Endothelial cell of umbilical vein (primary cell): ENCODE data around the gene GLRX5. TPM values are rescaled to one million over a fixed set of nuclear protein-coding genes. Genes with fewer than 3 reads are reported as not detected.
A peak's percentile ranks its signal among the peaks of the same experiment; 100 is the strongest.

Experiments used
- BruUV-seq: library from RNA; stranded (reverse); fragments of 400-500 nt; replicated peaks from 2 replicates; lab custom pipeline; 2021; lab: Mats Ljungman, UMichigan
- CTCF ChIA-PET: fragments of 300-600, 350-600 bp; sonication (Branson Sonifier 250); formaldehyde crosslinking; loops from one replicate; lab custom pipeline; 2021; ENCODE audit warnings: antibody characterized with exemption, inconsistent platforms; lab: Charles Lee
- POLR2A ChIA-PET: fragments of 300-600, 350-600 bp; sonication (Branson Sonifier 250); formaldehyde crosslinking; loops from one replicate; lab custom pipeline; 2021; ENCODE audit warnings: antibody characterized with exemption, inconsistent platforms; lab: Charles Lee
- DNase-seq: peaks from one replicate; pipeline ENCODE4 v3.0.0-alpha.2; 2011; ENCODE audit warnings: low read depth, low spot score
- FAIRE-seq: peaks from 2 replicates; lab custom pipeline; 2011; peaks lifted over from hg19 to GRCh38; lab: Jason Lieb, UNC
- H2AFZ ChIP-seq: 2 replicates; pipeline ENCODE4 v1.6.0; 2012; ENCODE audit warnings: low read depth, low read length, control low read depth, inconsistent platforms
- H3K27ac ChIP-seq: 2 replicates; pipeline ENCODE4 v1.5.1; 2011; ENCODE audit warnings: low read depth, mild to moderate bottlenecking, control low read depth, low read length, moderate library complexity; ENCODE audit not compliant: insufficient read depth
- H3K27me3 ChIP-seq, 2 experiments: 2 replicates each; pipeline versions ENCODE4 v1.6.0 to v1.6.1; 2011; ENCODE audit warnings: low read length in 2 of 2, mixed read lengths in 1 of 2; ENCODE audit not compliant: control insufficient read depth in 2 of 2, insufficient read depth in 2 of 2
- H3K36me3 ChIP-seq, 2 experiments: 2 replicates in 1 of 2; 3 replicates in 1 of 2; pipeline ENCODE4 v1.5.1; 2011; ENCODE audit warnings: low read length in 2 of 2, mild to moderate bottlenecking in 1 of 2, moderate library complexity in 1 of 2; ENCODE audit not compliant: control insufficient read depth in 2 of 2, insufficient read depth in 2 of 2; ENCODE audit errors: extremely low read depth in 1 of 2
- H3K4me1 ChIP-seq: 3 replicates; pipeline ENCODE4 v1.5.1; 2011; ENCODE audit warnings: mild to moderate bottlenecking, low read length; ENCODE audit not compliant: control insufficient read depth, insufficient read depth; ENCODE audit errors: extremely low read depth
- H3K4me2 ChIP-seq: 2 replicates; pipeline ENCODE4 v1.6.1; 2011; ENCODE audit warnings: low read length, control low read depth, mixed read lengths; ENCODE audit not compliant: insufficient read depth
- H3K4me3 ChIP-seq, 3 experiments: fragments of 200-600 bp in 1 of 3; sonication (generic), shearing (Covaris generic) in 1 of 3; replicated peaks in 1 of 3; 2 replicates each; pipeline ENCODE4 v1.5.1; 2011 to 2016; ENCODE audit warnings: control low read depth in 3 of 3, low read length in 3 of 3, mild to moderate bottlenecking in 2 of 3, inconsistent platforms in 1 of 3, low read depth in 1 of 3, moderate library complexity in 1 of 3; ENCODE audit not compliant: insufficient read depth in 1 of 3
- H3K79me2 ChIP-seq: 2 replicates; pipeline ENCODE4 v1.6.0; 2012; ENCODE audit warnings: low read length, inconsistent platforms; ENCODE audit not compliant: control insufficient read depth, insufficient read depth
- H3K9ac ChIP-seq: replicated peaks from 2 replicates; pipeline ENCODE3; 2011; ENCODE audit warnings: low read length, control low read depth; ENCODE audit not compliant: insufficient read depth; ENCODE audit errors: extremely low read depth
- H3K9me1 ChIP-seq: replicated peaks from 3 replicates; pipeline ENCODE4 v1.6.0; 2011; ENCODE audit warnings: mild to moderate bottlenecking, low read length; ENCODE audit not compliant: control insufficient read depth, insufficient read depth; ENCODE audit errors: extremely low read depth
- H3K9me3 ChIP-seq: replicated peaks from 2 replicates; pipeline ENCODE4 v1.5.1; 2012; ENCODE audit warnings: low read length, inconsistent platforms; ENCODE audit not compliant: control insufficient read depth, insufficient read depth
- H4K20me1 ChIP-seq: replicated peaks from 2 replicates; pipeline ENCODE3; 2011; ENCODE audit warnings: mild to moderate bottlenecking, low read length; ENCODE audit not compliant: control insufficient read depth, insufficient read depth; ENCODE audit errors: extremely low read depth
- FOS ChIP-seq: IDR thresholded peaks from 2 replicates; pipeline ENCODE4 v1.6.1; 2011; ENCODE audit warnings: mild to moderate bottlenecking, low read length, moderate library complexity, borderline replicate concordance; ENCODE audit not compliant: insufficient read depth
- JUN ChIP-seq: IDR thresholded peaks from 2 replicates; pipeline ENCODE4 v1.6.1; 2011; ENCODE audit warnings: borderline replicate concordance, low read depth; ENCODE audit not compliant: insufficient read length, insufficient read depth
- POLR2AphosphoS5 ChIP-seq: IDR thresholded peaks from 2 replicates; pipeline ENCODE4 v1.6.1; 2012; ENCODE audit warnings: low read depth, mild to moderate bottlenecking, control low read depth, low read length, moderate library complexity; ENCODE audit not compliant: insufficient read depth
- dilution Hi-C: fragments of 300-500 bp; cut with MboI; formaldehyde crosslinking; loops from one replicate; pipeline ENCODE4 v1.15.0; 2019; ENCODE audit warnings: low sequenced_read_pairs; ENCODE audit not compliant: extremely low pct_ligation_motif_present
- intact Hi-C: fragments of 100-400 bp; cut with micrococcal nuclease; formaldehyde crosslinking; loops from one replicate; pipeline ENCODE4 v1.10.0; 2022
- polyA plus RNA-seq, 4 experiments: library from polyadenylated mRNA; depleted of rRNA in 3 of 4; stranded (reverse) in 3 of 4; unstranded in 1 of 4; fragments of >200 nt; gene quantifications; 2 replicates each; pipeline versions ENCODE4 v1.2.1 to v1.2.3, GENCODE V29; 2011 to 2012; ENCODE audit warnings: missing spikeins in 1 of 4
- total RNA-seq: library from RNA; stranded (reverse); gene quantifications from 2 replicates; pipeline ENCODE4 v1.2.3, GENCODE V29; 2021
- TF ChIP-seq, protein P1 (sequence below), 2 donors: IDR thresholded peaks; 1 replicate in 1 of 2; 2 replicates in 1 of 2; pipeline ENCODE4 v1.5.1; 2011; ENCODE audit warnings: low read length in 2 of 2, mild to moderate bottlenecking in 2 of 2, moderate library complexity in 2 of 2, control low read depth in 1 of 2, inconsistent platforms in 1 of 2, low read depth in 1 of 2; ENCODE audit not compliant: insufficient read depth in 1 of 2; ENCODE audit errors: extremely low read depth in 1 of 2

The GLRX5 gene
- total and polyA plus RNA-seq, 2 donors (not counting 3 experiments of a cell fraction or from before 2014, with no cell fraction given) = 42.6 to 52.0 TPM

DNA sequence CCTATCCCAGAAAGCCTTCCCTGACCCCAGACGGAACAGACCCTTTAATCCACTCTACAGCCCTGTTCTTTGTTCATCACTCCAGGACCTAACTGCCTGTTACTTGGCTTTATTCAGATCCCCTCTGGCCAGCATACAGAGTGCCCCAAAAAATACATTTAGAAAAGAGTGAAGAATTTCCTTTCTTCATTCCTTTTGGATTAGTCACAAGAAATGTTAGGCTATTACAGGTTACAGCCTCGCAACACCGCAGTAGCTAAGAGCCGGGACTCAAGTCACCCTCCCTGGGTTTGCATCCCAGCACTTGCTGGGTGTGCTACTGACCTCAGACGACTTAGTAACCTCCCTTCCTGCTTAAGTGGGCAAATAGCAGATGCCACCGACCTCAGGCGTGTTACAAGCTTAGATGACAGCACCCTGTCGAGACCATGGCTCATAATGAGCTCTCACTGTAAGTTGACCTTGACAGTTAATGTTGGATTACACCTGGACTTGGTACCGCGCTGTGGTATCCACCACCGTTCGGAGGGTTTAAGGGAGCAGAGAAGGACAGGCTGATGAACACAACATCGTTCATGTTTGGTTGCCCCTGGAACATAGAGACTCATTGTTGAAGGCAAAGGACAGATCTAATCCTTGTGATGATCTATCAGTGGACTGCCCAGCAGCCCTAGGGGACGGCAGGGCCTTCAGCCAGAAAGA lies 12.9 kb downstream of the GLRX5 start:
- peak; percentile 67 for DNase-seq
- intact Hi-C loops (loop anchor here (1.0 kb wide), 1 partner anchor 13 kb away; no protein-coding TSS in a partner anchor), dilution Hi-C loops (no loop called here)
- Histone ChIP-seq H3K4me3 (no peak overlapping the region), H3K27ac (peak overlapping the region; percentile 72), H2AFZ (no peak overlapping the region), H3K79me2 (peaks cover 11% of the 10 kb centered on the region), H3K9me1 (no peaks in the 10 kb centered on the region), H3K27me3 (no peaks in the 10 kb centered on the region), H3K9ac (peak overlapping the region; percentile 26), H4K20me1 (no peaks in the 10 kb centered on the region), H3K36me3 (no peaks in the 10 kb centered on the region), H3K9me3 (no peaks in the 10 kb centered on the region), H3K4me2 (peak overlapping the region; percentile 61), H3K4me1 (peaks cover 40% of the 10 kb centered on the region)
- TSS peak; percentile 63 for BruUV-seq
- peak; percentile 84 for FAIRE-seq
- POLR2A ChIA-PET = interaction anchor here (1.2 to 1.6 kb wide), 2 partner anchors 13 to 64 kb away, joined by 3 to 6 read pairs; partner anchors contain the start of gene GLRX5
- CTCF ChIA-PET = interaction anchor here (0.8 to 4.2 kb wide), 10 partner anchors 9 to 226 kb away, joined by 3 to 19 read pairs (median 6); no protein-coding TSS in a partner anchor
- TF ChIP-seq POLR2AphosphoS5 = peak; percentile 35
- TF ChIP-seq JUN = peak; percentile 55
- TF ChIP-seq, protein P1, sequence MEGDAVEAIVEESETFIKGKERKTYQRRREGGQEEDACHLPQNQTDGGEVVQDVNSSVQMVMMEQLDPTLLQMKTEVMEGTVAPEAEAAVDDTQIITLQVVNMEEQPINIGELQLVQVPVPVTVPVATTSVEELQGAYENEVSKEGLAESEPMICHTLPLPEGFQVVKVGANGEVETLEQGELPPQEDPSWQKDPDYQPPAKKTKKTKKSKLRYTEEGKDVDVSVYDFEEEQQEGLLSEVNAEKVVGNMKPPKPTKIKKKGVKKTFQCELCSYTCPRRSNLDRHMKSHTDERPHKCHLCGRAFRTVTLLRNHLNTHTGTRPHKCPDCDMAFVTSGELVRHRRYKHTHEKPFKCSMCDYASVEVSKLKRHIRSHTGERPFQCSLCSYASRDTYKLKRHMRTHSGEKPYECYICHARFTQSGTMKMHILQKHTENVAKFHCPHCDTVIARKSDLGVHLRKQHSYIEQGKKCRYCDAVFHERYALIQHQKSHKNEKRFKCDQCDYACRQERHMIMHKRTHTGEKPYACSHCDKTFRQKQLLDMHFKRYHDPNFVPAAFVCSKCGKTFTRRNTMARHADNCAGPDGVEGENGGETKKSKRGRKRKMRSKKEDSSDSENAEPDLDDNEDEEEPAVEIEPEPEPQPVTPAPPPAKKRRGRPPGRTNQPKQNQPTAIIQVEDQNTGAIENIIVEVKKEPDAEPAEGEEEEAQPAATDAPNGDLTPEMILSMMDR (IDR thresholded peaks at IDR 0.05; ENCODE audit: extremely low read depth in 1 of 2, insufficient read depth in 1 of 2, low read depth in 1 of 2, low read length in 2 of 2) = no peak
- TF ChIP-seq FOS = peak; percentile 69
